ENCODE results near the gene KRT33B. TPM values are rescaled to one million over a fixed set of nuclear protein-coding genes. Genes with fewer than 3 reads are reported as not detected.
A peak's percentile ranks its signal among the peaks of the same experiment; 100 is the strongest.

Gene KRT33B
- total RNA-seq = not detected

DNA sequence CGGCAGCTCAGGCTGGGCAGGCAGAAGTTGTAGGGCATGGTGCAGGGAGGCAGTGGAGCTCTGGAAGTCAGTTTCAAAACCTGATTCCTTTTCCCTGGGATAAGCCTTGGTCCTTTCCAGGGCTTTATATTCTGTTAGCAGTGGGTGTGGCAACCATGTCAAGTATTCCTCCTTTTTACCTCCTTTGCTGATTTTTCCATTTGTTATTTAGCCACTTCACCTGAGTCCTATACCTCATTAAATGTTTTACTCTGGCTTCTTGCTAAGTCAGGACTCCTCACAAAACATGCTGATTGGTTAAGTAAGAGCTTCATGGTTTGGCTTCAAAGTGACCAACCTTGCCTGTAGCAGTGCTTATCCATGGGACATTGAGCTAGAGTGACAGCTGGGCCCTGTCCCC lies at the start of gene KRT33B:
TSS of gene KRT33B (minus strand) at position 101 of the 400 bp plus-strand sequence. CDS start at position 38, 63 bp downstream.
- TF ChIP-seq, protein P1, sequence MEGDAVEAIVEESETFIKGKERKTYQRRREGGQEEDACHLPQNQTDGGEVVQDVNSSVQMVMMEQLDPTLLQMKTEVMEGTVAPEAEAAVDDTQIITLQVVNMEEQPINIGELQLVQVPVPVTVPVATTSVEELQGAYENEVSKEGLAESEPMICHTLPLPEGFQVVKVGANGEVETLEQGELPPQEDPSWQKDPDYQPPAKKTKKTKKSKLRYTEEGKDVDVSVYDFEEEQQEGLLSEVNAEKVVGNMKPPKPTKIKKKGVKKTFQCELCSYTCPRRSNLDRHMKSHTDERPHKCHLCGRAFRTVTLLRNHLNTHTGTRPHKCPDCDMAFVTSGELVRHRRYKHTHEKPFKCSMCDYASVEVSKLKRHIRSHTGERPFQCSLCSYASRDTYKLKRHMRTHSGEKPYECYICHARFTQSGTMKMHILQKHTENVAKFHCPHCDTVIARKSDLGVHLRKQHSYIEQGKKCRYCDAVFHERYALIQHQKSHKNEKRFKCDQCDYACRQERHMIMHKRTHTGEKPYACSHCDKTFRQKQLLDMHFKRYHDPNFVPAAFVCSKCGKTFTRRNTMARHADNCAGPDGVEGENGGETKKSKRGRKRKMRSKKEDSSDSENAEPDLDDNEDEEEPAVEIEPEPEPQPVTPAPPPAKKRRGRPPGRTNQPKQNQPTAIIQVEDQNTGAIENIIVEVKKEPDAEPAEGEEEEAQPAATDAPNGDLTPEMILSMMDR (IDR thresholded peaks at IDR 0.05) = no peak
- DNase-seq (ENCODE audit: low spot score) = no peak
- ATAC-seq (ENCODE audit: low FRiP score) = no peak

GRCh38 chr17:41418116-41418860 lies 48.7 kb upstream of the KRT33B start:
- ATAC-seq (ENCODE audit: low FRiP score) (no peak), DNase-seq (ENCODE audit: low spot score) (no peak)
- TF ChIP-seq, protein P1 (IDR thresholded peaks at IDR 0.05) = no peak

GRCh38 chr17:41417576-41418015 lies 48.0 kb upstream of the KRT33B start:
- TF ChIP-seq, protein P1 (IDR thresholded peaks at IDR 0.05) = no peak
- DNase-seq (ENCODE audit: low spot score) (no peak), ATAC-seq (ENCODE audit: low FRiP score) (no peak)

GRCh38 chr17:41417127-41417526 lies 47.5 kb upstream of the KRT33B start:
- ATAC-seq (ENCODE audit: low FRiP score) (no peak), DNase-seq (ENCODE audit: low spot score) (no peak)
- TF ChIP-seq, protein P1 (IDR thresholded peaks at IDR 0.05) = no peak

DNA sequence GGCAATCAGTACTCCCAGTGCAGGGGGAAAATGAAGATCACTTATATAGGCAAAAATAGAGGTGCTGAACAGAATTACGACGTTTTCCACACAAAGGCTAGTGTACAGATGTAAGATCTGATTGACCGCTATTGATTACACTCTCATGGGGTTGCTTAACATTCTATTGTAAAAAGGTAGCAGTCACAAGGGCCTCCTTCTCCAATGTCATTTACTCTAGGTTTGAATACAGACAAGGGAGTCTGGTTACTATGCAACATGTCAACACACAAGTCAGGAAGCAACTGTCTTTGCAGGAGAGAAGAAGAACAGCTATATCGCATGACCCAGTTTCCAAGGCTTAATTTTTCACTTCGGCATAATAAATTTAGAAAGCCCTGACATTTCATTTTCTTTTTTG lies 46.9 kb upstream of the KRT33B start:
- DNase-seq (ENCODE audit: low spot score) = no peak
- ATAC-seq (ENCODE audit: low FRiP score) = no peak
- TF ChIP-seq, protein P1 (IDR thresholded peaks at IDR 0.05) = no peak

GRCh38 chr17:41415833-41416335 lies 46.3 kb upstream of the KRT33B start:
- DNase-seq (ENCODE audit: low spot score) = no peak
- TF ChIP-seq, protein P1 (IDR thresholded peaks at IDR 0.05) = no peak
- ATAC-seq (ENCODE audit: low FRiP score) = peak; percentile 69

DNA sequence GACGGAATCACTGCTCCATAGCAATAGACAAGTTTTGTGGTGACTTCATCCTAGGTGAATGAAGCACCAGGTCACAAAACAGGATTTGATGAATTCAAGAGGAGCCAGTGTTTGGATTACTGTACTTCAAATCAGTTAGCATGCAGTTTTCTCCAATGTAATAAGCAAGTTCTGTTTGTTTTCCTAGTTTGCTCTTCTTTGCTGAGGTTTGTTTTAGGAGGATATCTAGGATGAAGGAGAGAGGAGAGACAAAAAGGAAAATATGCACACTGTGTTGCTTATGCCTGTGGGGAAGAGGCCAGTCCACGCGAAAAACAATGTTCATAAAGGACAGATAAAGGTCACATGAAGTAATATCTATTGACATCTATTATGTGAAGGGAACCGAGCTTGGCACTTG lies 45.8 kb upstream of the KRT33B start:
- DNase-seq (ENCODE audit: low spot score) = no peak
- no peak for ATAC-seq (ENCODE audit: low FRiP score)

More for the DNA sequence above, 45.8 kb upstream of the KRT33B start:
- TF ChIP-seq, protein P1 (IDR thresholded peaks at IDR 0.05) = no peak

Measured in omental fat pad (tissue), 4 donors.